ENCODE results near the gene NTRK1. TPM values are rescaled to one million over a fixed set of nuclear protein-coding genes. Genes with fewer than 3 reads are reported as not detected.

The NTRK1 gene
- total RNA-seq, 4 donors from 2014 or later: 0.23 TPM; not detected in 3

DNA sequence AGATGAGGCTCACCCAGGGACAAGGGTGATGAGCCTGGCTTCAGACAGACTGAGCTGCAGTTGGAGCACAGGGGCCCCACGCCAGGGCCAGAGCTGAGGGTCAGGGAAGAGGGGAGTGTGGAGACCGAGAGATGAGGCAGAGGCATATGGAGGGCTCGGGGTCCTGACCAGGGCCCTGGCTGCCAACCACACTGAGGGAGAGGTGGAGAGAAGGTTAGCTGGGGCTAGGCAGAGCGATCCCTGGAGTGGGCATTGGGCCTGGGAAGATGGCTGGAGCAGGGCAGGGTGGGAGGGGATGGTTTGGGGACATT is 40.9 kb downstream of the NTRK1 start:
- WGBS, 2 donors: 80 to 89% methylated on average over 4 of the region's 4 CpGs
- no peak for DNase-seq (ENCODE audit: low spot score in 2 of 2)
- intact Hi-C loops (cut with DNase I; ENCODE audit: low total_unique reads): no loop called here
- H3K4me3 ChIP-seq (ENCODE audit: low read depth, poor library complexity, severe bottlenecking): no peak overlapping the region
- TF ChIP-seq, protein P1, sequence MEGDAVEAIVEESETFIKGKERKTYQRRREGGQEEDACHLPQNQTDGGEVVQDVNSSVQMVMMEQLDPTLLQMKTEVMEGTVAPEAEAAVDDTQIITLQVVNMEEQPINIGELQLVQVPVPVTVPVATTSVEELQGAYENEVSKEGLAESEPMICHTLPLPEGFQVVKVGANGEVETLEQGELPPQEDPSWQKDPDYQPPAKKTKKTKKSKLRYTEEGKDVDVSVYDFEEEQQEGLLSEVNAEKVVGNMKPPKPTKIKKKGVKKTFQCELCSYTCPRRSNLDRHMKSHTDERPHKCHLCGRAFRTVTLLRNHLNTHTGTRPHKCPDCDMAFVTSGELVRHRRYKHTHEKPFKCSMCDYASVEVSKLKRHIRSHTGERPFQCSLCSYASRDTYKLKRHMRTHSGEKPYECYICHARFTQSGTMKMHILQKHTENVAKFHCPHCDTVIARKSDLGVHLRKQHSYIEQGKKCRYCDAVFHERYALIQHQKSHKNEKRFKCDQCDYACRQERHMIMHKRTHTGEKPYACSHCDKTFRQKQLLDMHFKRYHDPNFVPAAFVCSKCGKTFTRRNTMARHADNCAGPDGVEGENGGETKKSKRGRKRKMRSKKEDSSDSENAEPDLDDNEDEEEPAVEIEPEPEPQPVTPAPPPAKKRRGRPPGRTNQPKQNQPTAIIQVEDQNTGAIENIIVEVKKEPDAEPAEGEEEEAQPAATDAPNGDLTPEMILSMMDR (IDR thresholded peaks at IDR 0.05): no peak
- no peak for TF ChIP-seq POLR2A (IDR thresholded peaks at IDR 0.05)

DNA sequence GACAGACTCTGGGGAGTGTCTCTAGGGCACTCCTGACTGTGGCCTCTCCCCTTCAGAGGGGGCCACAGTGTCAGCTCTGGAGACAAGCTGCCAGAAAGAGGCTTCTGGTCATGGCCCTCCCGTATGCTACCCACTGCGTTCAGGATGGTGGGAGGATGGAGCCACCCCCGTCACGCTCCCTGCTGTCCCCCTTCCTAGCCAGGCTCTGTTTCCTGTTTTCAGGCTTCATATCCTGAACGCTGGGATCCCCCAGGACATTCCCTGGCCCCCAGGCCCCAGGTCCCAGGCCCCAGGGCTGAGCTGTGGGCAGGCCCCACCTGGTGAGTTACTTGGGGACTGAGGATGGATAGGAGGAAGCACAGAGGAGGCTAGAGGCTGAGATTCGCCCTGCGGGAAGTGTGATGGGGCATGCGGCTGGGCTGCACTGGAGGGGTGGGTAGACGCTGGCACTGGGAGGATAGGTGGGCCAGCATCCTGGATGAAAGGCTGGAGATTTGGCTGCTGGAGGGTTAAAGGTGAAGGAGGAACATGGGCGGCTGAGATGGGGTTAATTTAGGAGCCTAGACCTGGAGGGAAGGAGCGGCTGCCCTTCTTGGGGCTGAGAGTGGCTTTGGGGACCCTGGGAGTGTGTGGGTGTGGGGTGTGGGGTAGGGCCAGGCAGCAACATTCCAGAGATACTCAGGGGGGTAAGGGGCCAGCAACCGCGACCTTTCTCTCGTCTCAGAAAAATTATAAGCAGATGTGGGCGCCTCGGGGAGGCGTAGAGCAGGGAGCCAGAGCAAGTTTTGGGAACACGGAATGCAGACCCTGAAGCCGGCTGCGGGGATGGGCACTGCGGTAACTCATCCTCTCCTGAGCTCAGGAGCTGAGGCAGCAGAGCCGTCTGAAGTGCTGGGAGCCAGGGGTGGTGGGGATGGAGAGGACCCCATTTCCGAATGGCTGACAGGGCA is 41.6 kb downstream of the NTRK1 start:
- no peak for DNase-seq (ENCODE audit: low spot score in 2 of 2)
- no peak overlapping the region for H3K4me3 ChIP-seq (ENCODE audit: low read depth, poor library complexity, severe bottlenecking)
- TF ChIP-seq, protein P1 (IDR thresholded peaks at IDR 0.05): no peak
- TF ChIP-seq POLR2A (IDR thresholded peaks at IDR 0.05): no peak
- WGBS, 2 donors: 61 to 67% methylated on average over 20 to 22 of the region's 23 CpGs
- intact Hi-C loops (cut with DNase I; ENCODE audit: low total_unique reads): no loop called here

DNA sequence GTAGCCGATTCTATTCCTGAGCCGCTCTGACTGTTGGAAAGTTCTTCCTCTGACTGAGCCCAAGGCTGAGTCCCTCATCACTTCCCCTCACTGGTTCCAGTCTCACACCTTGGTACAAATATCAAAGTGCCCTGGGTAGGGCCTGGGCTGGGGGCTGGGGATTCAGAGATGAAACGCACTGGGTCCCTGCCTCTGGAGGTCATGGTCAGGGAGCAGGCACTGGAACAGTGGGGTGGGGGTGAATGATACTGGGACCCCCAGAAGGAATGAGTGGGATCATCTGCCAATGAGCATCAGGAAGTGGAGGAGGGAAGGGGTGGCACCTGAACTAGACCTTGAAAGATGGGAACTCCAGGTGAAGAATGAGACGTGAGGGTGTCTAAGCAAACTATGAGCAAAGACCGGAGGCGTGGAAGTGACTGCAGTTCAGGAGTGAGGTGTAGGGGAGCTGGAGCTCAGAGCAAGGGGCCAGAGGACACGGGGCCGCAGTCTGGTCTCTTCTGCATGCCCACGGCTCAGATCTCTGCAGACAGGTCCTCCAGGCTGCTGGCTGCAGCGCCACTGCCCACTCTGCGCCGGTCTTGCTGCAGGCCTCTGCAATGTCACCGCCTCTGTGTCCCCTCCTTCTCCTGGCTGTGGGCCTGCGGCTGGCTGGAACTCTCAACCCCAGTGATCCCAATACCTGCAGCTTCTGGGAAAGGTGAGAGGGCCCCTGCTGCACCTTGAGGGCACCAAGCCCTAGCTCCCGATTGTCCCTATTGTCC is 42.8 kb downstream of the NTRK1 start:
- DNase-seq (ENCODE audit: low spot score in 2 of 2): no peak
- H3K4me3 ChIP-seq (ENCODE audit: low read depth, poor library complexity, severe bottlenecking): no peak overlapping the region
- WGBS, 2 donors: 75 to 76% methylated on average over 15 of the region's 15 CpGs
- intact Hi-C loops (cut with DNase I; ENCODE audit: low total_unique reads): no loop called here
- no peak for TF ChIP-seq POLR2A (IDR thresholded peaks at IDR 0.05)
- TF ChIP-seq, protein P1 (IDR thresholded peaks at IDR 0.05): no peak

DNA sequence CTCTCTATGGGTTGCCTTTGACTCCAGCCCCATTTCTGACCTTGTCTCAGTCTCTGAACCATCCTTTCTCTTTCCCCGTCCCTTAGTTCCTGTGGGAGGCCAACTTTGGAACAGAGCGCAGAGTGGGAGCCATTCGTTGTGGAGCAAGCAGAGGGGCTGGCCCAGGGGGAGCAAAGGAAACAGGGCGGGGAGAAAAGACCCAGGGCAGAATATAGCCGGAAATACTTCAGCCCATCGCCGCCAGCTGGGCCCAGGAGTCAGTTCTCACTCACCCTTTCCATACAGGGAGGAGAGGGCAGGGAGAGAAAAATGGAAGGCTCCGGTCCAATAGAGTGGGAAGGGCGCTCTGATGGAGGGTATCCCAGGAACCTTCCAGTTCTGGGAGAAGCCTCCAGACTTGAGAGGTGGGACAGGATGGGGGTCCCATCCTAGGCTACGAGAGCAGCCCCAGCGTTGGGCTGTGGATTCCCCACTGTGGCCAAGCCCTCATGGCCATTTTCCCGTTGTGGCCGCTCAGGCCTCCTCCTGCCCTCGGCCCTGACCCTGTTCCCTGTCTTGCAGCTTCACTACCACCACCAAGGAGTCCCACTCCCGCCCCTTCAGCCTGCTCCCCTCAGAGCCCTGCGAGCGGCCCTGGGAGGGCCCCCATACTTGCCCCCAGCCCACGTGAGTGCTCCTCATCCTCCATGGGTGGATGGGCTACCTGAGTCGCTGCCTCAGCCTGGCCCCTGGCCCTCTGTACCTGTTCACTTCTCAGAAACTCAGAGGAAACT is 43.7 kb downstream of the NTRK1 start:
- no peak for TF ChIP-seq POLR2A (IDR thresholded peaks at IDR 0.05)
- TF ChIP-seq, protein P1 (IDR thresholded peaks at IDR 0.05): no peak
- no peak for DNase-seq (ENCODE audit: low spot score in 2 of 2)
- intact Hi-C loops (cut with DNase I; ENCODE audit: low total_unique reads): no loop called here
- 82 to 83% methylated on average over 18 to 19 of the region's 19 CpGs for WGBS, 2 donors
- H3K4me3 ChIP-seq (ENCODE audit: low read depth, poor library complexity, severe bottlenecking): no peak overlapping the region

DNA sequence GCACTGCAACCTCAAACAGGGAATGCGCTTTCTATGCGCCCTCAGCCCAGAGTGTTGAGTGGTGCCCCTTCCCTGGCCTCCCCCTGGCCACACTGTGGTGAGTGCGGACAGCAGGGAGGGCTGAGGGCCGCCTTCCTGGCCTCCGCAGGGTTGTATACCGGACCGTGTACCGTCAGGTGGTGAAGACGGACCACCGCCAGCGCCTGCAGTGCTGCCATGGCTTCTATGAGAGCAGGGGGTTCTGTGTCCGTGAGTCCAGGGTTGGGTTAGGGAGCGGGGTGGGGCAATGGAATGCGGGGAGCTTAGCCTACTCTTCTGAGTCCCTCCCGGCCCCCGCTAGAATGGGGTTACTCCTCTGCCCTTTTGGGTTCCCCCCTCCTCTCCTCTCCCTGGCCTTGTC is 44.5 kb downstream of the NTRK1 start:
- TF ChIP-seq, protein P1 (IDR thresholded peaks at IDR 0.05): no peak
- TF ChIP-seq POLR2A (IDR thresholded peaks at IDR 0.05): no peak
- H3K4me3 ChIP-seq (ENCODE audit: low read depth, poor library complexity, severe bottlenecking): no peak overlapping the region
- WGBS, 2 donors: 88 to 95% methylated on average over 14 to 16 of the region's 16 CpGs
- intact Hi-C loops (cut with DNase I; ENCODE audit: low total_unique reads): no loop called here
- no peak for DNase-seq (ENCODE audit: low spot score in 2 of 2)

Data from lower leg skin (tissue), 4 donors.